ENCODE data around the gene HMGXB3.

- no peak for TF ChIP-seq CTCF (IDR thresholded peaks at IDR 0.05; ENCODE audit: low read depth, low read length)
- no peak for TF ChIP-seq POLR2A (IDR thresholded peaks at IDR 0.05; ENCODE audit: extremely low read depth, insufficient read length)
- TF ChIP-seq, protein P1, sequence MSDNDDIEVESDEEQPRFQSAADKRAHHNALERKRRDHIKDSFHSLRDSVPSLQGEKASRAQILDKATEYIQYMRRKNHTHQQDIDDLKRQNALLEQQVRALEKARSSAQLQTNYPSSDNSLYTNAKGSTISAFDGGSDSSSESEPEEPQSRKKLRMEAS (IDR thresholded peaks at IDR 0.05; ENCODE audit: low read depth, low read length), result no peak
Measured at GRCh38 chr5:149951138-149951749, 49.3 kb upstream of the HMGXB3 start.
